Hepatocyte (in vitro differentiated cells): Measurements from ENCODE around the gene UBE2J2. TPM values are rescaled to one million over a fixed set of nuclear protein-coding genes. Genes with fewer than 3 reads are reported as not detected.
A peak's percentile ranks its signal among the peaks of the same experiment; 100 is the strongest.

Experiments
- DNase-seq: peaks from one replicate; pipeline ENCODE4 v3.0.0-alpha.2; 2016; ENCODE audit warnings: low spot score
- H2AFZ ChIP-seq: fragments of 200-600 bp; sonication (generic); 2 replicates; pipeline ENCODE4 v1.6.0; 2016; ENCODE audit warnings: antibody characterized with exemption, mild to moderate bottlenecking
- H3K27ac ChIP-seq: fragments of 200-600 bp; sonication (generic); 2 replicates; pipeline ENCODE4 v1.5.1; 2016; ENCODE audit warnings: mild to moderate bottlenecking
- H3K27me3 ChIP-seq: fragments of 200-600 bp; sonication (generic); 2 replicates; pipeline ENCODE4 v1.6.1; 2016
- H3K36me3 ChIP-seq: fragments of 200-600 bp; sonication (generic); replicated peaks from 2 replicates; pipeline ENCODE4 v1.5.1; 2016; ENCODE audit warnings: low read depth; ENCODE audit not compliant: insufficient read depth
- H3K4me1 ChIP-seq: fragments of 200-600 bp; sonication (generic); 2 replicates; pipeline ENCODE4 v1.5.1; 2016; ENCODE audit warnings: mild to moderate bottlenecking, moderate library complexity; ENCODE audit not compliant: insufficient read depth
- H3K4me2 ChIP-seq: fragments of 200-600 bp; sonication (generic); 2 replicates; pipeline ENCODE4 v1.6.0; 2016
- H3K4me3 ChIP-seq: fragments of 200-600 bp; sonication (generic); 2 replicates; pipeline ENCODE4 v1.5.1; 2016; ENCODE audit warnings: mild to moderate bottlenecking
- H3K79me2 ChIP-seq: fragments of 200-600 bp; sonication (generic); 2 replicates; pipeline ENCODE4 v1.6.0; 2017; ENCODE audit warnings: mild to moderate bottlenecking
- H3K9me2 ChIP-seq: fragments of 200-600 bp; sonication (generic); replicated peaks from 2 replicates; pipeline ENCODE4 v1.6.0; 2017; ENCODE audit warnings: mild to moderate bottlenecking; ENCODE audit not compliant: insufficient read depth
- H3K9me3 ChIP-seq: fragments of 200-600 bp; sonication (generic); 2 replicates; pipeline ENCODE4 v1.5.1; 2016; ENCODE audit warnings: low read depth, mild to moderate bottlenecking
- H4K20me1 ChIP-seq: fragments of 200-600 bp; sonication (generic); 2 replicates; pipeline ENCODE4 v1.6.0; 2016; ENCODE audit warnings: mild to moderate bottlenecking; ENCODE audit not compliant: insufficient read depth, poor library complexity, severe bottlenecking
- CTCF ChIP-seq: fragments of 200-600 bp; sonication (generic); IDR thresholded peaks from 2 replicates; pipeline ENCODE4 v1.5.1; 2016; ENCODE audit warnings: antibody characterized with exemption, mild to moderate bottlenecking; ENCODE audit not compliant: poor library complexity
- EZH2 ChIP-seq: fragments of 200-600 bp; sonication (generic); IDR thresholded peaks from 2 replicates; pipeline ENCODE4 v1.6.1; 2016; ENCODE audit warnings: antibody characterized with exemption, mild to moderate bottlenecking, borderline replicate concordance
- EZH2phosphoT487 ChIP-seq: fragments of 200-600 bp; sonication (generic); IDR thresholded peaks from one replicate; pipeline ENCODE4 v1.6.1; 2018; ENCODE audit warnings: antibody characterized with exemption, mild to moderate bottlenecking, low read depth, moderate library complexity; ENCODE audit not compliant: unreplicated experiment, severe bottlenecking
- WGBS: methylation state at CpG from one replicate; pipeline ENCODE4 v1.1.6; 2016; ENCODE audit warnings: low lambda C conversion rate; ENCODE audit errors: missing lambda C conversion rate; 5-methylcytosine and 5-hydroxymethylcytosine counted together
- polyA plus RNA-seq: library from polyadenylated mRNA; unstranded; fragments of >200 nt; fragmentation: Nextera tagmentation; extraction: Ambion mirVana; gene quantifications from 2 replicates; pipeline ENCODE4 v1.2.1, GENCODE V29; 2016
- total RNA-seq: library from RNA; depleted of rRNA; stranded (reverse); fragments of >200 nt; gene quantifications from 2 replicates; pipeline ENCODE4 v1.2.3, GENCODE V29; 2014

Gene UBE2J2
- total and polyA plus RNA-seq, 2 experiments from 2014 or later: 31.7 to 66.7 TPM

GRCh38 chr1:1310476-1311053 is 36.9 kb upstream of the UBE2J2 start:
- peak overlapping the region; percentile 91 for H3K4me2 ChIP-seq
- no peaks in the 10 kb centered on the region for H3K36me3 ChIP-seq
- no peaks in the 10 kb centered on the region for H3K9me2 ChIP-seq
- no peak for TF ChIP-seq EZH2
- no peak for TF ChIP-seq CTCF
- TF ChIP-seq EZH2phosphoT487: no peak
- 87% methylated on average over 17 of the region's 21 CpGs for WGBS
- H3K4me1 ChIP-seq: peaks cover 24% of the 10 kb centered on the region
- H3K27ac ChIP-seq: no peak overlapping the region
- no peaks in the 10 kb centered on the region for H3K9me3 ChIP-seq
- H2AFZ ChIP-seq: no peak overlapping the region
- H4K20me1 ChIP-seq: peaks cover 7% of the 10 kb centered on the region
- no peaks in the 10 kb centered on the region for H3K27me3 ChIP-seq
- DNase-seq: no peak
- no peak overlapping the region for H3K4me3 ChIP-seq
- H3K79me2 ChIP-seq: peaks cover 39% of the 10 kb centered on the region

GRCh38 chr1:1310109-1310385 is 36.4 kb upstream of the UBE2J2 start:
- peaks cover 42% of the 10 kb centered on the region for H3K79me2 ChIP-seq
- peak overlapping the region; percentile 91 for H3K4me2 ChIP-seq
- H3K4me3 ChIP-seq: no peak overlapping the region
- no peak overlapping the region for H3K27ac ChIP-seq
- no peaks in the 10 kb centered on the region for H3K36me3 ChIP-seq
- no peaks in the 10 kb centered on the region for H3K27me3 ChIP-seq
- H2AFZ ChIP-seq: no peak overlapping the region
- H4K20me1 ChIP-seq: peaks cover 12% of the 10 kb centered on the region
- H3K9me3 ChIP-seq: no peaks in the 10 kb centered on the region
- WGBS: 78% methylated on average over 3 of the region's 3 CpGs
- H3K9me2 ChIP-seq: no peaks in the 10 kb centered on the region
- H3K4me1 ChIP-seq: peaks cover 30% of the 10 kb centered on the region
- TF ChIP-seq EZH2phosphoT487 (no peak), CTCF (no peak), EZH2 (no peak)
- DNase-seq: no peak

GRCh38 chr1:1309251-1310108 is 35.8 kb upstream of the UBE2J2 start:
- DNase-seq: peak; percentile 53
- Histone ChIP-seq H3K9me3 (no peaks in the 10 kb centered on the region), H3K36me3 (no peaks in the 10 kb centered on the region), H3K4me1 (peaks cover 34% of the 10 kb centered on the region), H4K20me1 (peaks cover 15% of the 10 kb centered on the region), H3K27me3 (no peaks in the 10 kb centered on the region), H2AFZ (peak overlapping the region; percentile 9), H3K9me2 (no peaks in the 10 kb centered on the region), H3K4me3 (peak overlapping the region; percentile 98), H3K4me2 (peak overlapping the region; percentile 91), H3K79me2 (peaks cover 47% of the 10 kb centered on the region), H3K27ac (peak overlapping the region; percentile 87)
- TF ChIP-seq EZH2phosphoT487: no peak
- TF ChIP-seq CTCF: no peak
- no peak for TF ChIP-seq EZH2
- 29% methylated on average over 55 of the region's 57 CpGs for WGBS
